CD4-positive, alpha-beta T cell treated with Interferon alpha-2 for 1 hour (primary cell): ENCODE data around the gene LPAR3.

ENCODE experiments used
- DNase-seq, 2 donors: peaks; one replicate each; pipeline ENCODE4 v3.0.0-alpha.2; 2020 to 2022

LPAR3 gene

GRCh38 chr1:84823991-84824390, 69.0 kb downstream of the LPAR3 start:
- DNase-seq, result no peak

GRCh38 chr1:84823511-84823910, 69.5 kb downstream of the LPAR3 start:
- DNase-seq, result no peak

- DNase-seq, result no peak
Measured at GRCh38 chr1:84810343-84810742, 82.7 kb downstream of the LPAR3 start.

- DNase-seq, result no peak
Measured at GRCh38 chr1:84809023-84809422, 84.0 kb downstream of the LPAR3 start.

GRCh38 chr1:84803604-84804003, 89.4 kb downstream of the LPAR3 start:
- DNase-seq, result no peak

- DNase-seq, result no peak
Measured at GRCh38 chr1:84802567-84803232, 90.3 kb downstream of the LPAR3 start.

- DNase-seq, result no peak
Measured at GRCh38 chr1:84800090-84801073, 92.6 kb downstream of the LPAR3 start.

GRCh38 chr1:84797603-84798002, 95.4 kb downstream of the LPAR3 start:
- no peak for DNase-seq

- DNase-seq, result no peak
Measured at GRCh38 chr1:84795966-84796600, 96.9 kb downstream of the LPAR3 start.

- no peak for DNase-seq
Measured at GRCh38 chr1:84795213-84795612, 97.8 kb downstream of the LPAR3 start.

- DNase-seq, result no peak
Measured at GRCh38 chr1:84792421-84792820, 100.6 kb downstream of the LPAR3 start.

- DNase-seq, result no peak
Measured at GRCh38 chr1:84789014-84789413, 104.0 kb downstream of the LPAR3 start.

GRCh38 chr1:84785271-84786036, 107.6 kb downstream of the LPAR3 start:
- no peak for DNase-seq

- DNase-seq, result no peak
Measured at GRCh38 chr1:84782881-84783280, 110.1 kb downstream of the LPAR3 start.

GRCh38 chr1:84781946-84782771, 110.8 kb downstream of the LPAR3 start:
- DNase-seq, result peak; percentile 68 to 79

GRCh38 chr1:84780000-84780716, 112.8 kb downstream of the LPAR3 start:
- peak in 1 of 2 donors; percentile 14 for DNase-seq

GRCh38 chr1:84776639-84777038, 116.4 kb downstream of the LPAR3 start:
- no peak for DNase-seq

GRCh38 chr1:84775535-84775920, 117.5 kb downstream of the LPAR3 start:
- no peak for DNase-seq

GRCh38 chr1:84774669-84775534, 118.1 kb downstream of the LPAR3 start:
- DNase-seq, result no peak

- DNase-seq, result no peak
Measured at GRCh38 chr1:84773933-84774497, 119.0 kb downstream of the LPAR3 start.
